GM19463 (cell line): ENCODE results near the gene SIL1.

ENCODE experiments used
- ATAC-seq: cut with Tn5 transposase; IDR thresholded peaks from one replicate; pipeline ENCODE4 v1.9.1; 2021; ENCODE audit warnings: mild to moderate bottlenecking, moderate library complexity; ENCODE audit not compliant: unreplicated experiment

SIL1 gene

GRCh38 chr5:138985683-138986082 lies 212.5 kb downstream of the SIL1 start:
- ATAC-seq: no peak

DNA sequence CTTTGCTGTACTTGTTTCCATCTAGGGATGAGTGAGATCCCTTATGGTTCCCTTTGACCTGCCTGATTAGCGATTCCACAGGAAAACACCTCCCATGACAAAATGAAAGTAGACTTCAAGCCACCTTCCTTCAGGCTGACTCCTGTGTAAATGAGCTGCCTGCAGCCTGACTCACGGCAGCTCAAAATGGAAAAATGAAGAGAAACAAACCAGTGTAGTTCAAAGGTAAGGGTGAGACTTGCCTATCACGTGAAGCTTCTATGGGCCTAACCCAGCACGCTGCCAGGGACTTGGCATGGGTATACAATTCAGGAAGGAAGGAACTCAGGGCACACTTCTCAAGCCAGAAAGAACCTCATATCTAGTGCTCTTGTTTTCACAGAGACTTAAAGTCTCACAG lies 212.9 kb downstream of the SIL1 start:
- no peak for ATAC-seq

DNA sequence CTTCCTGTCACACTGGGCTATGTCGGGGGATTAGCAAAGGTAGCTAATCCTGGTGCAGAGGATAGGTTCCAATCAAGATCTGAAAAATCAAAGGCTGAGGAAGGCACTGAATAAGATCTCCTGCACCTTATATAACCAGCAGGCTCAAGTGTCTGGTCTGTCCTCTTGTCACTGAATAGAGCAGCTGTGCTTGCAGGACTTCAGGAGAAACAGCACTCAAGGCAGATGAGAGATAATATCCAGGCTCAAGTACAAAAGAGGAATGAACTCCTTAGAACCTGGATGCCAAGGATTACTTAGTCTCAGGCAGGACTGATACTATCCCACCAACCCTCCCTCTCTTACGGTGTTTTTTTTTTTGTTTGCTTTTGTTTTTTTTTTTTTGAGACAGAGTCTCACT lies 214.2 kb downstream of the SIL1 start:
- ATAC-seq: no peak

DNA sequence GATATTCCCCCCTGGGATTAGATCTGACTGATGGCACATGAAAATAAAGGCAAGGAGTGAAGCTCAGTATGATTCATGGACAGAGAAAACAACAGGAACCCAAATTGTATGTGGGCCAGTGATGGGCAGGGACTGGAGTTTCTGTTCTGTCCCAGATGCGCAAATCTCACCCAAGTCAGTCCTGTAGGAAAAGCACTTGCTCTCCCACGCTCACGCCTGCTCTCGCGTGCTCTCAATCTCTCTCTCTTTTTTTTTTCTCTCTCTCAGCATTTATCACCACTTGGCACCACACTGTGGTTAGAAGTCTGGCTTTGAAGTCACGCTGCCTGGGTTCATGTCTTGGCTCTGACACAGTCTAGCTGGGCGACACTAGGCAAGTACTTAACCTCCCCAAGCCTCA lies 216.6 kb downstream of the SIL1 start:
- no peak for ATAC-seq

DNA sequence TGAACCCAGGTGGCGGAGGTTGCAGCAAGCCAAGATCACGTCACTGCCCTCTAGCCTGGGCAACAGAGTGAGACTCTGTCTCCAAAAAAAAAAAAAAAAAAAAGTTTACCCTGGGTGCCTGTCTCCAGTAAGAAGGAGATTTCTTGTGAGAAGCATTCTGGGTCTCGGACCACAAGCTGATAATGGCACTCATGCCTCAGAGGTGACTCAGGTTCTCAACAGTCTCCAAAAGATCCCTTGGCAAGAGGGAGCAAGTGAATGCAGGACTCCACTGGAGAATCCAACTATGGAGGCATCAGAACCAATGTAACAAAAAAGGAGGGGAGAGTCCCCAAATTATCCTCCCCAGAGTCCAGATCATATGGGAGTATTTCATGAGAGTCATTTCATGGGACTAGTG lies 217.0 kb downstream of the SIL1 start:
- no peak for ATAC-seq

- no peak for ATAC-seq
Observed at GRCh38 chr5:138980441-138980840, 217.7 kb downstream of the SIL1 start.

DNA sequence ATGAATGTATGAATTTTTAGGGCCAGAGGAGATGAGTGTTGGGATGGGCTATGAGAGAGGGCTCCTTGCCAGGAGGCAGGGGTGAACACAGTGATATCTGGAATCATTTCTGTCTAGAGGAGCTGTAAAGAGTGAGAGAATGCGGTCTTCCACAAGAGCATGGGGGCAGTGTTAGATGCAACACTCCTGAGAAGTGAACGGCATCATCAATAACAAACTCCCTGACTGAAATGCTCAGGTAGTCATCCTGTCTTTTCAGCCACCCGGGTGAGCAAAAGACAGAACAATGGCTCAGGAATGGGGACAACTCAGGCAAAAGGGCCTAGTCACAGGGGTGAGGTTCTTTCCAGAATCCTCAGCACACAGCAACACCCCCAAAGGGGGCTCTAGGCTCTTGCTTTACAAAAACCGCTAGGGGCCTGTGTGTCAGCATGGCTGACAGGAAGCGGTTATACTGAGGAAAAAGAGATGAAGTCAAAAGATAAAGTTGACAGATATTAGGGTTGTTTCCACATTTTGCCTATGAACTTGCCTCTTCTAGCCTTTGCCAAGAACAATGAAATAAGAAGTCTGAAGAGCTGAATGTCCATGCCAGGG lies 218.4 kb downstream of the SIL1 start:
- no peak for ATAC-seq

GRCh38 chr5:138978581-138978980 lies 219.6 kb downstream of the SIL1 start:
- ATAC-seq: no peak

DNA sequence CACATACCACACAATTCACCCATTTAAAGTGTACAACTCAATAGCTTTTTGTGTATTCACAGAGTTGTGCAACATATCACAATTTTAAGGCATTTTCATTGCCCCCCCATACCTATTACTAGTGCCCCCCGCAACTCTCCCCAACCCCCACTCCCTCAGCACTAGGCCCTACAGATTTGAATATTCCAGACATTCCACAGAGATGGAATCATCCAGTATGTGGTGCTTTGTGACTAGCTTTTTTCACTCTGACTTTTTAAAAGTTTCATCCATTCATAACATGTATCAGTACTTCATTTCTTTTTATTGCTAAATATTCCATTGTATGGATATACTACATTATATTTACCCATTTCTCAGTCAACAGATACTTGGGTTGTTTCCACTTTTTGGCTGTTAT lies 220.1 kb downstream of the SIL1 start:
- ATAC-seq: no peak

DNA sequence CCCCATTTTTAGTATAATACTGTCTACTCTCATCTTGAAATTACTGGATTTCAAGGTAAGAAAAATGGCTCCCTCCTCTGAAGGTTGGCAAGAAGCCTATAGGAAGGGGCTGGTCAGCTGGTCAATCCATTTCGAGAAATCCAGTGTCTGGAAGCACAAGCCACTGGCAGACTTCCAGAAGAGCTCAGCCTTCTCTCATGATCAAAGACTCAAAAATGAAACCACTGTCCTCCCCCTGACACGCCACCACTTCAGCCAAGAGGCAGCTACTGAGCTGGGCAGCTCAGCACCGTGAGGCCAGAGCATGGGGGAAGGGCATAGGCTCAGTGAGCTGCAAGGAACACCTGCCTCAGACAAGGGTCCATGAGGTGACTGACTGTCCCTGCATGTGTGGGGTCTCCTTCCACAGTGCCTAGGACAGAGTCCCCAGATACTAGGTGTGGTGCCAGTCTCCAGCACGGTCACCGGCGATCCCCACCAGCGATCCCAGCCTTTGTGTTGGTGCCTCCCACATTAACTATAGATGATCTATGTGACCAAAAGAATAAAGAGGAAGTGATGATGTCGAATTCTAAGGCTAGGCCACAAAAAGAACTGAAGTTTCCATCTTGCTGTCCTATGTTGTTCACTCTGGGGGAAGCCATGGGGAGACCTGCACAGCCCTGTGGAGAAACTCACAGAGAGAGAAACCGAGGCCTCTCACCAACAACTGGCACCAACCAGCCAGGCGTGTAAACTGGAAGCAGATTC lies 222.9 kb downstream of the SIL1 start:
- no peak for ATAC-seq

- no peak for ATAC-seq
Observed at GRCh38 chr5:138974227-138975063, 223.7 kb downstream of the SIL1 start.

DNA sequence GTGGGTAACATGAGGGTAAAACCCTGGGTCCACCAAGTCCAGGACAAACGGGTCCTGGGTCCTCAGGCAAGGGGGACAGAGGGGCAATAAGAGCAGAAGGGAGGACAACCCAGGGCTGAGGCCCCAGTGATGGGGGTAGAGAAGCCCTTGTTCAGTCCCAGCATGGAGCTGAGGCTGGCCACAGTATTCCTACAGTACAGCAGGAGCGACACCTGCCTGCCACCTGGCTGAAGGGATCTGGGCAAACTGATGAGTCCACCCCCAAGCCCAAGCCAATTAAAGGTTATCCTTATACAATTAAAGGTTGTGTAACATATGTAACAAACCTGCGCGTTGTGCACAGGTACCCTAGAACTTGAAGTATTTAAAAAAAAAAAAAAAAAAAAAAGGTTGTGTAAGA lies 225.3 kb downstream of the SIL1 start:
- no peak for ATAC-seq

DNA sequence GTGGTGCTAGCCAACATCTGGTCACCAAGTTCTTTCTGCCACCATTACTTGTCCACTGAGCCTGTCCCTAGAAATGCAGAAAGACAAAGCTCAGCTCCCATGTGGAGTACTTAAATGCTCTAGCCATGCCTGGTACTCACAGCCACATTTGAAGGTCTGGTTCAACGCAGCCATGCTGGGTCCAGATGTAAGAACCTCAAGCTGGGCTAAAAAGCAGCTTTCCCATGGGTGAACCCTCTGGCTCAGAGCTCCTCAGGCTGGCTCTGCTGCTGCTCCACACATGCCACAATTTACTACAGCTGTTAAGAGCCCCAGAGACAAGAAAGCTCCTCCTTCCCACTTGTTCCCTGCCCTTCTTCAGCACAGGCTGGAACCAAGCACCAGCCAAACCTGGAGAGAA lies 225.9 kb downstream of the SIL1 start:
- no peak for ATAC-seq

GRCh38 chr5:138969323-138970002 lies 228.7 kb downstream of the SIL1 start:
- no peak for ATAC-seq

DNA sequence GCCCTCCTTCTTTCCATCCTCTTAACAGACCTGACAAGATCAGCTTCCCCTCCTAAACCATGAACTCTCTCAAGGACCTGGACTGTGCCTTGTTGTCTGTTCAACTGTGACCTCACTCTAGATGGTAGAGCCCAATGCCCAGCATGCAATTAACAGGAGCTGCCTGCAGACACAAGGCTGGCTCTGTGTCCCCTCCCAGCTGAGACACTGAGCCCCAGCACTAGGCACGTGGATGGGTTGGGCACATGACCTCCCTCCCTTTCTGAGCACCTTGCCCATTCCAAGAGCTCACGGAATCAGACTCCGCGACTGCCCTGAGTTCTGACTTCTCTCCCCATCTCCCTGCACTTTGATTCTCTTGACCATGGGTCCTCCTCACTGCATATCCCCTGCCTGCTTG lies 229.6 kb downstream of the SIL1 start:
- no peak for ATAC-seq

GRCh38 chr5:138967791-138968448 lies 230.2 kb downstream of the SIL1 start:
- ATAC-seq: no peak

DNA sequence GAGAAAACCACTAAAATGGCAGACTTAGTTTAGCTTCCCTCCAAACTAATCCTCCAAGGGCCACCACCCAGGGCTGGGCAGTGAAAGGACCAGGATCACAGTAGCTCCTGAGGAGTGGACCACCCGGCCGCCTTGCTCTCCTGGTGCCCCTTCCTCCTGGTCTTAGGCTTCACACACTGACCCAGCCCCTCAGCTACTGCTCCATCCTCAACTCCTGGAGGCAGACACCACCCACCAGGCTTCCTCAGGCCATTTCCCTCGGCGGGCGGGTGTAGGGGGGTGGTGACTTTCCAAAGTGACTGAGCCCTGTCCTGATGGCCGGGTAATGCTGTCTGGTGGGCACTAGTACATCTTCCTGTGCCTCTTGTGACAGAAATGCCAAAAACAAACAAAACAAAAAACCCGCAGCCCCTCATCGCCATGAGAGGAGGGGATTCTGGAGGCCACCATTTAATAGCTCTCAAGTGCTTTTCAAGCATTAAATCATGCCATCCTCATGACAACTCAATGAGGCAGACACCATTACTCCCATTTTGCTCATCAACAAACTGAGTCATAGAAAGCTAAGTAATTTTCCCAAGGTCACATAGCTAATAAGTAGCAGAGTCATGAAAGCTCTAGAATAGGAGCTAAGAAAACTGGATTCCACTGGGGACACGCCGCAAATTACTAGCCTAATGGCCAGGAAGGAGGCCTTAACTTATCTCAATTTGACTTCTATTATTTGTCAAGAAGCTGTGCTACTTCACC lies 231.8 kb downstream of the SIL1 start:
- no peak for ATAC-seq

GRCh38 chr5:138965626-138966025 lies 232.5 kb downstream of the SIL1 start:
- no peak for ATAC-seq

DNA sequence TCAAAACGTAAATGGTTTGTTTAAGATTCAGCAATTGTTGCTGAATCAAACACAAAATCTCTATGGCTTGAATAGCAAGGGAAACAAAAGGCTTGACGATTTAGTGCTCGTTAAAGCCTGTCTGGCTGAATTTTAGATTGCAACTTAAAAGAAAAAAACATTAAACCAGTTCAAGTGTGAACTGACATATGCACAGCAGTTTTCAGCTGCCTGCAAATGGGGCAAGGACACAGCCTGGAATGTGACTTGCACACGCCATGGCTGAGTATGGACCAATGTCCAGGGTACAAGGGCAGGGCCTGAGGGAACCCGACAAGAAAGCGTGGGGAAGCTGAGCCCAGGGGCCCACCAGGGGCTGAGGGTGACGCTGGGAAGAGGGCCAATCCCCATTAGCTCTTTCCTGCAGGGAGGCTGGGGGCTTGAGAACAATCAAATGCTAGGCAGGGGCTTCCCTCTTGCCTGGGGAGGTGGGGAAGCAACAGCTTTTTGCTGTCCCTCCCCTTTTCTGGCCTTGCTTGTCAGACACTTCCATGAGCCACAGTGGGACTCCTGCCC lies 233.4 kb downstream of the SIL1 start:
- no peak for ATAC-seq
